HCT116 (cell line): ENCODE results near the gene AHI1. TPM values are rescaled to one million over a fixed set of nuclear protein-coding genes. Genes with fewer than 3 reads are reported as not detected.

ENCODE experiments used
- ATAC-seq: fragments of 200-7000 bp; cut with Tn5 transposase; 2 replicates; pipeline ENCODE4 v1.9.1; 2020; ENCODE audit warnings: mild to moderate bottlenecking, moderate library complexity
- BruUV-seq: library from RNA; stranded (reverse); fragments of 400-500 nt; replicated peaks from 2 replicates; lab custom pipeline; 2021; lab: Mats Ljungman, UMichigan
- CTCF ChIA-PET: fragments of 300-600 bp; sonication (Branson Sonifier 250); formaldehyde crosslinking; loops from one replicate; lab custom pipeline; 2021; ENCODE audit warnings: antibody characterized with exemption; lab: Charles Lee
- POLR2A ChIA-PET: fragments of 300-600, 350-600 bp; sonication (Branson Sonifier 250); formaldehyde crosslinking; loops from one replicate; lab custom pipeline; 2021; ENCODE audit warnings: antibody characterized with exemption; lab: Charles Lee
- RAD21 ChIA-PET, 2 experiments: fragments of 300-600 bp; sonication (Branson Sonifier 250); formaldehyde crosslinking; loops; one replicate each; lab custom pipeline; 2023; ENCODE audit warnings: low total read pairs in 2 of 2; ENCODE audit not compliant: uncharacterized antibody in 2 of 2, unreplicated experiment in 2 of 2, low non-redundant PET in 1 of 2; lab: Charles Lee
- DNase-seq: peaks from one replicate; pipeline ENCODE4 v3.0.0-alpha.2; 2010; ENCODE audit warnings: low read depth, low spot score
- H2AFZ ChIP-seq: fragments of 200-600 bp; shearing (Covaris generic), sonication (generic); 2 replicates; pipeline ENCODE4 v1.6.1; 2017; ENCODE audit warnings: low read depth, mixed run types, mixed read lengths, antibody characterized with exemption, low read length; ENCODE audit not compliant: poor library complexity, severe bottlenecking
- H3K27ac ChIP-seq: 2 replicates; pipeline ENCODE4 v1.5.1; 2012; ENCODE audit warnings: low read depth, low read length
- H3K27me3 ChIP-seq: fragments of 200-600 bp; sonication (generic); 2 replicates; pipeline ENCODE4 v1.6.1; 2016; ENCODE audit warnings: mixed run types, low read length, mixed read lengths; ENCODE audit not compliant: insufficient read depth
- H3K36me3 ChIP-seq, 2 experiments: fragments of 200-500 bp in 1 of 2; fragments of 200-600 bp in 1 of 2; sonication (Bioruptor generic) in 1 of 2; sonication (generic) in 1 of 2; 2 replicates each; pipeline versions ENCODE4 v1.5.1 to v1.6.1; 2014 to 2016; ENCODE audit warnings: low read length in 2 of 2, inconsistent platforms in 1 of 2, mixed read lengths in 1 of 2, mixed run types in 1 of 2; ENCODE audit not compliant: insufficient read depth in 2 of 2, control insufficient read depth in 1 of 2
- H3K4me1 ChIP-seq, 2 experiments: fragments of 200-600 bp in 1 of 2; sonication (generic) in 1 of 2; 2 replicates each; pipeline versions ENCODE4 v1.5.1 to v1.6.1; 2012 to 2017; ENCODE audit warnings: low read length in 2 of 2, inconsistent platforms in 1 of 2, mild to moderate bottlenecking in 1 of 2, mixed read lengths in 1 of 2, mixed run types in 1 of 2, moderate library complexity in 1 of 2; ENCODE audit not compliant: insufficient read depth in 2 of 2, control insufficient read depth in 1 of 2
- H3K4me2 ChIP-seq: fragments of 200-600 bp; sonication (generic); 2 replicates; pipeline ENCODE4 v1.6.1; 2017; ENCODE audit warnings: mixed run types, low read length, mixed read lengths
- H3K4me3 ChIP-seq, 2 experiments: fragments of 200-600 bp in 1 of 2; sonication (generic) in 1 of 2; replicated peaks in 1 of 2; 2 replicates each; pipeline ENCODE4 v1.5.1; 2011 to 2016; ENCODE audit warnings: low read length in 2 of 2, control low read depth in 1 of 2, low read depth in 1 of 2, mild to moderate bottlenecking in 1 of 2, mixed read lengths in 1 of 2, mixed run types in 1 of 2
- H3K79me2 ChIP-seq: fragments of 200-600 bp; sonication (generic); 2 replicates; pipeline ENCODE4 v1.6.1; 2017; ENCODE audit warnings: mild to moderate bottlenecking, mixed run types, low read length, moderate library complexity, mixed read lengths; ENCODE audit not compliant: insufficient read depth
- H3K9ac ChIP-seq: fragments of 200-600 bp; sonication (generic); 2 replicates; pipeline ENCODE4 v1.6.1; 2016; ENCODE audit warnings: low read length, mixed read lengths
- H3K9me2 ChIP-seq: fragments of 200-600 bp; sonication (generic), shearing (Covaris generic); 2 replicates; pipeline ENCODE4 v1.6.1; 2017; ENCODE audit warnings: mixed run types, mild to moderate bottlenecking, moderate library complexity; ENCODE audit not compliant: insufficient read depth
- H3K9me3 ChIP-seq, 2 experiments: fragments of 200-500 bp in 1 of 2; fragments of 200-600 bp in 1 of 2; sonication (Bioruptor generic) in 1 of 2; sonication (generic) in 1 of 2; 2 replicates each; pipeline ENCODE4 v1.6.1; 2014 to 2017; ENCODE audit warnings: low read length in 2 of 2, mixed read lengths in 2 of 2, inconsistent platforms in 1 of 2, low read depth in 1 of 2, mild to moderate bottlenecking in 1 of 2, mixed run types in 1 of 2, moderate library complexity in 1 of 2; ENCODE audit not compliant: control insufficient read depth in 1 of 2, insufficient read depth in 1 of 2
- H4K20me1 ChIP-seq: fragments of 200-600 bp; sonication (generic), shearing (Covaris generic); 2 replicates; pipeline ENCODE4 v1.6.1; 2017; ENCODE audit warnings: mixed run types, mild to moderate bottlenecking, moderate library complexity; ENCODE audit not compliant: insufficient read depth
- CEBPB ChIP-seq: IDR thresholded peaks from 2 replicates; pipeline ENCODE4 v1.6.1; 2012; ENCODE audit warnings: low read depth
- CTCF ChIP-seq, 3 experiments: fragments of 200-600 bp in 1 of 3; sonication (generic) in 1 of 3; IDR thresholded peaks in 2 of 3; conservative IDR thresholded peaks in 1 of 3; 2 replicates each; pipeline ENCODE4 v1.5.1; 2012 to 2017; ENCODE audit warnings: low read depth in 2 of 3, low read length in 2 of 3, antibody characterized with exemption in 1 of 3, borderline replicate concordance in 1 of 3, control low read depth in 1 of 3, mild to moderate bottlenecking in 1 of 3, mixed read lengths in 1 of 3, mixed run types in 1 of 3, moderate library complexity in 1 of 3; ENCODE audit not compliant: insufficient read depth in 1 of 3
- EGR1 ChIP-seq: IDR thresholded peaks from 2 replicates; pipeline ENCODE4 v1.6.1; 2012; ENCODE audit warnings: low read depth
- ELF1 ChIP-seq: IDR thresholded peaks from 2 replicates; pipeline ENCODE4 v1.6.1; 2012; ENCODE audit warnings: low read depth, borderline replicate concordance
- EZH2 ChIP-seq: fragments of 200-600 bp; sonication (generic); IDR thresholded peaks from 2 replicates; pipeline ENCODE4 v1.6.1; 2017; ENCODE audit warnings: antibody characterized with exemption, mixed run types
- EZH2phosphoT487 ChIP-seq: fragments of 200-600 bp; IDR thresholded peaks from 2 replicates; pipeline ENCODE4 v1.6.1; 2018; ENCODE audit warnings: antibody characterized with exemption, borderline replicate concordance
- FOSL1 ChIP-seq: IDR thresholded peaks from 2 replicates; pipeline ENCODE4 v1.6.1; 2012; ENCODE audit warnings: low read depth
- JUND ChIP-seq: IDR thresholded peaks from 2 replicates; pipeline ENCODE4 v1.6.1; 2012
- MAX ChIP-seq: IDR thresholded peaks from 2 replicates; pipeline ENCODE4 v1.6.1; 2012
- POLR2AphosphoS5 ChIP-seq: IDR thresholded peaks from 2 replicates; pipeline ENCODE4 v1.6.1; 2011; ENCODE audit warnings: mild to moderate bottlenecking, low read depth, low read length, moderate library complexity
- RAD21 ChIP-seq: IDR thresholded peaks from 2 replicates; pipeline ENCODE4 v1.6.1; 2012; ENCODE audit warnings: low read depth, mild to moderate bottlenecking
- REST ChIP-seq: IDR thresholded peaks from 2 replicates; pipeline ENCODE4 v1.6.1; 2012; ENCODE audit warnings: low read depth
- SIN3A ChIP-seq: IDR thresholded peaks from 2 replicates; pipeline ENCODE4 v1.6.1; 2012; ENCODE audit warnings: low read depth
- SP1 ChIP-seq: IDR thresholded peaks from 2 replicates; pipeline ENCODE4 v1.6.1; 2012; ENCODE audit warnings: low read depth
- TCF7L2 ChIP-seq: IDR thresholded peaks from 2 replicates; pipeline ENCODE4 v1.7.0; 2011; ENCODE audit warnings: borderline replicate concordance, inconsistent platforms; ENCODE audit not compliant: insufficient read depth, insufficient read length; ENCODE audit errors: extremely low read depth
- YY1 ChIP-seq: IDR thresholded peaks from 2 replicates; pipeline ENCODE4 v1.6.1; 2011; ENCODE audit warnings: low read length, low read depth, moderate library complexity, mild to moderate bottlenecking; ENCODE audit not compliant: insufficient replicate concordance; ENCODE audit errors: extremely low read depth
- ZFX ChIP-seq: fragments of 450-650 bp; IDR thresholded peaks from 2 replicates; pipeline ENCODE4 v1.6.1; 2017
- ZNF274 ChIP-seq: fragments of 200-500 bp; sonication (Bioruptor generic); IDR thresholded peaks from 2 replicates; pipeline ENCODE4 v1.6.1; 2014; ENCODE audit warnings: mild to moderate bottlenecking, low read depth, low read length, inconsistent platforms
- intact Hi-C: fragments of 100-400 bp; cut with micrococcal nuclease; formaldehyde crosslinking; loops from 2 replicates; pipeline ENCODE4 v1.10.0; 2022
- total RNA-seq: library from RNA; stranded (reverse); gene quantifications from one replicate; pipeline ENCODE4 v1.2.1, GENCODE V29; 2021; ENCODE audit not compliant: unreplicated experiment

The AHI1 gene
- total RNA-seq, 1 experiment from 2014 or later, result 29.6 TPM

- no TSS peak for BruUV-seq
- no peak overlapping the region for H3K4me3 ChIP-seq
- H4K20me1 ChIP-seq, result no peaks in the 10 kb centered on the region
- intact Hi-C loops, result no loop called here
- H3K27ac ChIP-seq, result no peak overlapping the region
- H3K79me2 ChIP-seq, result no peaks in the 10 kb centered on the region
- no peaks in the 10 kb centered on the region for H3K9me2 ChIP-seq
- ChIA-PET RAD21 (no interaction called here), POLR2A (no interaction called here), CTCF (no interaction called here)
- no peaks in the 10 kb centered on the region for H3K27me3 ChIP-seq
- H3K9me3 ChIP-seq, result no peaks in the 10 kb centered on the region
- no peaks in the 10 kb centered on the region for H3K4me1 ChIP-seq
- H2AFZ ChIP-seq, result no peak overlapping the region
- no peak for DNase-seq
- no peak for ATAC-seq
- no peak overlapping the region for H3K9ac ChIP-seq
- TF ChIP-seq ZFX (no peak), POLR2AphosphoS5 (no peak), CTCF (IDR thresholded peaks at IDR 0.05 in 2 of 3, conservative IDR thresholded peaks at IDR 0.05 in 1 of 3; ENCODE audit: borderline replicate concordance in 1 of 3, insufficient read depth in 1 of 3, low read depth in 2 of 3, low read length in 2 of 3) (no peak), EGR1 (no peak), ZNF274 (no peak), JUND (no peak), CEBPB (no peak), SIN3A (no peak), ELF1 (no peak), EZH2 (no peak), MAX (no peak), REST (no peak), TCF7L2 (no peak), YY1 (no peak), FOSL1 (no peak), RAD21 (no peak), SP1 (no peak), EZH2phosphoT487 (no peak)
- no peak overlapping the region for H3K4me2 ChIP-seq
- H3K36me3 ChIP-seq, result no peaks in the 10 kb centered on the region
These were observed 230.5 kb downstream of the AHI1 start for GRCh38 chr6:135267085-135267484.
